GM18520 (cell line): ENCODE measurements around the gene LSG1.
"Not testable (repeated sequence)": the region's sequence is repeated elsewhere in the genome, so short reads cannot be mapped to it uniquely, and the experiment has no call there.

ENCODE experiments used
- ATAC-seq: cut with Tn5 transposase; IDR thresholded peaks from one replicate; pipeline ENCODE4 v1.9.1; 2021; ENCODE audit not compliant: unreplicated experiment

LSG1 gene

GRCh38 chr3:194658477-194659242, 13.3 kb downstream of the LSG1 start:
- no peak for ATAC-seq

DNA sequence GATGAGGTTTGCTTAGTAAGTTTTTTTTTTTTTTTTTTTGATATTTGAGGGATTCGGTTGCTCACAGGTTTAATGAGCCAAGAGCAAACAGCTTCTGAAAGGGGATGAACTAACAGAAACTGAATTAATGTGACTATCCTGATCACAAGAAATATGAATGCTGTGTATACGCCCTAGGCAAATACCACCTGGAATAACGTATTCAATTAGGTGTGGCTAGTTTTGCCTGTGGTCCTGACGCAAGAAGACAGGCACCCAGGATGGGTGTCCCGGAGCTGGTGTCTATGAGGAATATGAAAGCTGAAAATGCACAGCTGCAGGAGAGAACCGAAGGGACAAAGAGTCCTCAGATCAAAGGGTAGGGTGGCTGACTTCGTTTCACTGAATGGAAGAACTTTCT, 14.6 kb downstream of the LSG1 start:
- ATAC-seq: no peak

DNA sequence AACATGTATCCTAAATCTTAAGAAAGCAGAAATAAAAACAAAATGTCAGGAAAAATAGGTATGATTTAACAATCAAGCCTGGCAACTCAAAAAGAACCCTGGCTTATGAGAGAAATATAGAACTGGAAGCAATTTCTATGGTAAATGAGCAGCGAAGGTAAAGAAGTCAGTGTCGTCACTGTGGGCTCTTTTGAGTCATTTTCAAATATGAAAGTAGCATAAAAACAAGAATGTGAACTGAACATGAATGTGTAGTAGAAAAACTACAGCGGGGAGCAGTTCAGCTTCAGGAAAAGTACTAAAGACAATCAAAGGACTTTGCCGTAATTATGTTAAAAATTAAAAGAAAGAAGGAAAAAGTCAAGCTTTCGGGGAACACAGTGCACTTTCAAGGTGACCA, 17.5 kb downstream of the LSG1 start:
- ATAC-seq: peak; percentile 60

- ATAC-seq: no peak
These were observed 24.2 kb downstream of the LSG1 start for GRCh38 chr3:194647747-194648146.

DNA sequence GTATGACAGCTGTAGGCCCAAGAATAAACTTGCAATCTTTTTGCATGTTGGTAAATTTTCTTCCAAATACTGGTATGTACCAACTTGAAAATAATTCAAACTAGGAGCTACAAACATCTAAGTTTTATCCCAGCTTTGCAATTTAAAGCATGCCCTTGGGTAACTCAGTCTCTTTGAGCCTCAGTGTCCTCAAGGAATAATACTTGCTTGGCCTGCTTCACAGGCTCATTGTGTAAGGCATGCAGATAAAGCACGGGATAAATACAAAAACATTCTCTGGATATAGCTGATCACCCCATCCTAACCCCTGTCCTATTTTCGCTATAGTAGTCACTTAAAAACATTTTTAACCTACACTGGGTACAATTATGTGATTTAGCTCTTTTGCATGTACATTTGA, 29.2 kb downstream of the LSG1 start:
- ATAC-seq: no peak

DNA sequence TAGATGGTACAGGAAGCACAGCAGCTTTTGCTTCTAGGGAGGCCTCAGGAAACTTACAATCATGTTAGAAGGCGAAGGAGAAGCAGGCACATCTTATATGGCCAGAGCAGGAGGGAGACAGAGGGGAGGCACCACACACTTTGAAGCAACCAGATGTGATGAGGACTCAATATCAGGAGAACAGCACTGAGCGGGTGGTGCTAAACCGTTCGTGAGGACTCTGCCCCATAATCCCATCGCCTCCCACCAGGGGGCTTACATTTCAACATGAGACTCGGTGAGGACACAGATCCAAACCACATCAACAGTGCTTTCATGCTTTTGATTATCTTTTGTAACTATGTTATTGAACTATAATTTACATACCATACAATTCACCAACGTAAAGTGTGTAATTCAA, 31.2 kb downstream of the LSG1 start:
- no peak for ATAC-seq

- no peak for ATAC-seq
These were observed 32.9 kb downstream of the LSG1 start for GRCh38 chr3:194638991-194639605.

GRCh38 chr3:194637541-194638400, 34.2 kb downstream of the LSG1 start:
- ATAC-seq: no peak

GRCh38 chr3:194637066-194637465, 34.9 kb downstream of the LSG1 start:
- no peak for ATAC-seq

GRCh38 chr3:194633349-194634004, 38.5 kb downstream of the LSG1 start, which contains the start of gene TMEM44:
TMEM44 (minus strand) TSS chr3:194633419; CDS start chr3:194633215, 204 bp downstream.
- ATAC-seq: peak; percentile 71

- ATAC-seq: peak; percentile 40
These were observed 39.1 kb downstream of the LSG1 start for GRCh38 chr3:194632809-194633348.

GRCh38 chr3:194632226-194632808, 39.7 kb downstream of the LSG1 start:
- ATAC-seq: no peak

GRCh38 chr3:194631696-194632095, 40.3 kb downstream of the LSG1 start:
- ATAC-seq: no peak

GRCh38 chr3:194630681-194631080, 41.3 kb downstream of the LSG1 start:
- not testable (repeated sequence) for ATAC-seq

- ATAC-seq: no peak
These were observed 47.0 kb downstream of the LSG1 start for GRCh38 chr3:194624956-194625355.

GRCh38 chr3:194623449-194624290, 48.3 kb downstream of the LSG1 start:
- ATAC-seq: no peak

- ATAC-seq: no peak
These were observed 49.2 kb downstream of the LSG1 start for GRCh38 chr3:194622621-194623340.

GRCh38 chr3:194621947-194622346, 50.0 kb downstream of the LSG1 start:
- ATAC-seq: no peak

DNA sequence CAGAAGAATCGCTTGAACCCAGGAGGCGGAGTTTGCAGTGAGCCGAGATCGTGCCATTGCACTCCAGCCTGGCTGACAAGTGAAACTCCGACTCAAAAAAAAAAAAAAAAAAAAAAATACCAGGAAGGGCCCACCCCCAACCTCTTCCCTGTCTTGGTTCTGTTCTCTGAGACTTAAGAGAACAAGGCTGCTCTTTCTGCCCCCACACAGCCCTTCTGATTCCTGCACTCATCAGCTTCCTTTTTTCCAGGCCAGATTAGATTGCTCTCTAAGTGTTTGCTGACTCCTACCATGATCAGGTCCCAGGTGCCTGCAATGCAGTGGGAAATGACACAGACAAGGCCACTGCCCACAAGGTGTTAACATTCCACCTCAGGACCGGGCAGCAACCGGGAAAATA, 51.8 kb downstream of the LSG1 start:
- no peak for ATAC-seq
